Gastrocnemius medialis (tissue), 4 donors: ENCODE measurements around the gene IFT27.

Experiments used
- CTCF ChIP-seq, 5 experiments: fragments of 450-650 bp in 3 of 5; fragments of 200-600 bp in 2 of 5; sonication (generic) in 2 of 5; IDR thresholded peaks in 4 of 5; conservative IDR thresholded peaks in 1 of 5; 1 replicate in 4 of 5; 2 replicates in 1 of 5; pipeline ENCODE4 v1.5.1; 2016 to 2019; ENCODE audit warnings: antibody characterized with exemption in 5 of 5, mild to moderate bottlenecking in 3 of 5, moderate library complexity in 3 of 5
- POLR2A ChIP-seq, 2 donors: fragments of 450-650 bp; IDR thresholded peaks; one replicate each; pipeline ENCODE4 v1.6.1; 2017; ENCODE audit warnings: antibody characterized with exemption in 2 of 2, mild to moderate bottlenecking in 2 of 2, moderate library complexity in 2 of 2

DNA sequence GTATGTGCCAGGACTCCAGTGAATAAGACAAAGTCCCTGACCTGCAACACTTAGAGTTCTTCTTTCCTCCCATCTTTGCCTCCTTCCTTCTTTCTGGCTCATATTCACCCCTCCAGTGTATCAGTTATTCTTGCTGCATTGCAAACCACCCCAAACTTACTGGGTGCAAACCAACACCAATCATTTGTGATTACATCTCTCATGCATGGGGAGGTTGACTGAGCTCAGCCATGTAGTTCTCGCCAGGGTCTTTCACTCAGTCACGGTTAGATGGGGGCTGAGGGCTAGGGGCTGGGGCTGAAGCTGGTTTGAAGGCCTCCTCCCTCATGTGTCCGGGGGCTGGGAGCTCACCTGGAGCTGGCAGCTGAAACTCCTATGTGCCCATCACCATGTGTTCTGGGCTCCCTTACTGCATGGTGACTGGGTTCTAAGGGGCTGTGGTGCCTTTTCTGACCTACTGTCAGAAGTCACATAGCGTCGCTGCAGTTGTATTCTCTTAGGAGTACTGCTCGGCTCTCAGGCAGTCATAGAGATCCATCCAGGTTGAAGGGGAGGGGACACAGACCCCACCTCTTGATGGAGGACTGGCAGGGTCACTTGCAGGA lies 37.4 kb downstream of the IFT27 start:
- no peak for TF ChIP-seq CTCF (IDR thresholded peaks at IDR 0.05 in 4 of 5, conservative IDR thresholded peaks at IDR 0.05 in 1 of 5)
- TF ChIP-seq POLR2A (IDR thresholded peaks at IDR 0.05) = no peak
